Bronchial epithelial cell (primary cell): ENCODE data around the gene NHEJ1. TPM values are rescaled to one million over a fixed set of nuclear protein-coding genes. Genes with fewer than 3 reads are reported as not detected.
"Not testable (repeated sequence)": the region's sequence is repeated elsewhere in the genome, so short reads cannot be mapped to it uniquely, and the experiment has no call there.

Experiments used
- DNase-seq: peaks from one replicate; pipeline ENCODE4 v3.0.0-alpha.2; 2010; ENCODE audit warnings: low read depth
- FAIRE-seq: peaks from 2 replicates; lab custom pipeline; 2011; peaks lifted over from hg19 to GRCh38; lab: Jason Lieb, UNC
- H3K27me3 ChIP-seq: 2 replicates; pipeline ENCODE4 v1.5.1; 2011; ENCODE audit warnings: low read length; ENCODE audit not compliant: control insufficient read depth, insufficient read depth
- H3K36me3 ChIP-seq: 2 replicates; pipeline ENCODE4 v1.5.1; 2011; ENCODE audit warnings: low read length; ENCODE audit not compliant: control insufficient read depth, insufficient read depth
- H3K4me3 ChIP-seq: 2 replicates; pipeline ENCODE4 v1.5.1; 2011; ENCODE audit warnings: mild to moderate bottlenecking, low read depth, low read length, control low read depth
- CTCF ChIP-seq: IDR thresholded peaks from 2 replicates; pipeline ENCODE4 v1.5.1; 2011; ENCODE audit warnings: mild to moderate bottlenecking, moderate library complexity, low read length, control low read depth, inconsistent platforms; ENCODE audit not compliant: insufficient read depth, severe bottlenecking
- total RNA-seq: library from RNA; depleted of rRNA; stranded (reverse); fragments of >200 nt; gene quantifications from 2 replicates; pipeline ENCODE4 v1.2.1, GENCODE V29; 2014

Gene NHEJ1
- total RNA-seq, 1 donor from 2014 or later = 22.1 TPM

- H3K4me3 ChIP-seq = peak within 1 kb of the TSS; percentile 80
- no peaks in the 10 kb centered on the region for H3K27me3 ChIP-seq
- peak; percentile 2 for TF ChIP-seq CTCF
- FAIRE-seq (no peak), DNase-seq (peak; percentile 81)
- peaks cover 16% of the 10 kb centered on the region for H3K36me3 ChIP-seq
Measured at GRCh38 chr2:219206328-219207133, 45.9 kb upstream of the NHEJ1 start, which contains the start of gene ZFAND2B. ZFAND2B (plus strand) TSS chr2:219206782; CDS start chr2:219206988, 206 bp downstream.

GRCh38 chr2:219205981-219206327 lies 45.3 kb upstream of the NHEJ1 start:
- Histone ChIP-seq H3K36me3 (peaks cover 13% of the 10 kb centered on the region), H3K4me3 (peak overlapping the region; percentile 80), H3K27me3 (no peaks in the 10 kb centered on the region)
- DNase-seq = no peak
- no peak for FAIRE-seq
- TF ChIP-seq CTCF = no peak

- DNase-seq (no peak), FAIRE-seq (no peak)
- H3K36me3 ChIP-seq = peaks cover 9% of the 10 kb centered on the region
- no peak overlapping the region for H3K4me3 ChIP-seq
- H3K27me3 ChIP-seq = no peaks in the 10 kb centered on the region
- no peak for TF ChIP-seq CTCF
Measured at GRCh38 chr2:219205165-219205538, 44.5 kb upstream of the NHEJ1 start.

GRCh38 chr2:219204425-219205164 lies 44.0 kb upstream of the NHEJ1 start:
- no peak for DNase-seq

GRCh38 chr2:219201331-219201730 lies 40.7 kb upstream of the NHEJ1 start:
- not testable (repeated sequence) for H3K36me3 ChIP-seq, FAIRE-seq, H3K27me3 ChIP-seq, DNase-seq, H3K4me3 ChIP-seq

More at GRCh38 chr2:219204425-219205164, 44.0 kb upstream of the NHEJ1 start:
- no peak for FAIRE-seq
- Histone ChIP-seq H3K27me3 (no peaks in the 10 kb centered on the region), H3K4me3 (no peak overlapping the region), H3K36me3 (peaks cover 6% of the 10 kb centered on the region)
- TF ChIP-seq CTCF = no peak

GRCh38 chr2:219200502-219201326 lies 40.1 kb upstream of the NHEJ1 start:
- not testable (repeated sequence) for H3K4me3 ChIP-seq, H3K27me3 ChIP-seq, FAIRE-seq, H3K36me3 ChIP-seq, DNase-seq
